Panc1 (cell line): ENCODE measurements around the gene CBX4. TPM values are rescaled to one million over a fixed set of nuclear protein-coding genes. Genes with fewer than 3 reads are reported as not detected.

Source experiments
- ATAC-seq: fragments of 200-7000 bp; cut with Tn5 transposase; 2 replicates; pipeline ENCODE4 v1.9.1; 2020; ENCODE audit warnings: mild to moderate bottlenecking, moderate library complexity
- BruUV-seq: library from RNA; stranded (reverse); fragments of 400-500 nt; replicated peaks from 2 replicates; lab custom pipeline; 2021; lab: Mats Ljungman, UMichigan
- CTCF ChIA-PET: fragments of 300-600 bp; sonication (Branson Sonifier 250); formaldehyde crosslinking; loops from one replicate; lab custom pipeline; 2022; ENCODE audit warnings: antibody characterized with exemption; lab: Charles Lee
- POLR2A ChIA-PET: fragments of 300-600 bp; sonication (Branson Sonifier 250); formaldehyde crosslinking; loops from one replicate; lab custom pipeline; 2022; ENCODE audit warnings: antibody characterized with exemption; lab: Charles Lee
- DNase-seq: peaks from one replicate; pipeline ENCODE4 v3.0.0-alpha.2; 2010; ENCODE audit warnings: low read depth, low spot score
- H3K27ac ChIP-seq: 2 replicates; pipeline ENCODE4 v1.5.1; 2011; ENCODE audit warnings: mild to moderate bottlenecking, low read length, inconsistent platforms
- H3K27me3 ChIP-seq: fragments of 200-500 bp; sonication (Bioruptor generic); 2 replicates; pipeline ENCODE4 v1.6.0; 2014; ENCODE audit warnings: low read length, inconsistent platforms; ENCODE audit not compliant: control insufficient read depth, insufficient read depth
- H3K36me3 ChIP-seq: fragments of 200-500 bp; sonication (Bioruptor generic); 2 replicates; pipeline ENCODE4 v1.5.1; 2014; ENCODE audit warnings: inconsistent platforms, mild to moderate bottlenecking, low read length, moderate library complexity; ENCODE audit not compliant: control insufficient read depth, insufficient read depth
- H3K4me1 ChIP-seq: 2 replicates; pipeline ENCODE4 v1.5.1; 2011; ENCODE audit warnings: inconsistent platforms, mild to moderate bottlenecking, low read length, moderate library complexity; ENCODE audit not compliant: control insufficient read depth, insufficient read depth
- H3K4me3 ChIP-seq, 2 experiments: 2 replicates each; pipeline ENCODE4 v1.5.1; 2011 to 2012; ENCODE audit warnings: low read depth in 2 of 2, low read length in 2 of 2, mild to moderate bottlenecking in 2 of 2, inconsistent platforms in 1 of 2, moderate library complexity in 1 of 2
- H3K9me3 ChIP-seq: fragments of 200-500 bp; sonication (Bioruptor generic); 2 replicates; pipeline ENCODE4 v1.5.1; 2014; ENCODE audit warnings: low read depth, mild to moderate bottlenecking, inconsistent platforms, low read length, moderate library complexity; ENCODE audit not compliant: control insufficient read depth, insufficient read depth
- POLR2AphosphoS5 ChIP-seq: IDR thresholded peaks from 2 replicates; pipeline ENCODE4 v1.6.1; 2012; ENCODE audit warnings: mild to moderate bottlenecking, low read depth, low read length, moderate library complexity
- SIN3A ChIP-seq: IDR thresholded peaks from 2 replicates; pipeline ENCODE4 v1.6.1; 2012; ENCODE audit warnings: low read depth, mild to moderate bottlenecking, low read length, moderate library complexity, borderline replicate concordance; ENCODE audit not compliant: insufficient read depth
- TCF7L2 ChIP-seq: IDR thresholded peaks from 2 replicates; pipeline ENCODE4 v1.6.1; 2011; ENCODE audit warnings: mild to moderate bottlenecking, low read depth, low read length, inconsistent platforms
- in situ Hi-C: cut with HindIII; loops from 2 replicates; pipeline ENCODE4 v1.10.0; 2016; ENCODE audit warnings: low sequenced_read_pairs, low pct_unique_long_range_greater_than_20kb
- intact Hi-C: fragments of 100-400 bp; cut with micrococcal nuclease; formaldehyde crosslinking; loops from one replicate; pipeline ENCODE4 v1.10.0; 2022; ENCODE audit not compliant: unreplicated experiment
- total RNA-seq: library from RNA; stranded (reverse); gene quantifications from one replicate; pipeline ENCODE4 v1.2.1, GENCODE V29; 2021; ENCODE audit not compliant: unreplicated experiment
- TF ChIP-seq, protein P1 (sequence below), 2 experiments: IDR thresholded peaks; 2 replicates each; pipeline ENCODE4 v1.6.1; 2011 to 2012; ENCODE audit warnings: low read depth in 2 of 2, control low read depth in 1 of 2, low read length in 1 of 2, mild to moderate bottlenecking in 1 of 2, moderate library complexity in 1 of 2; ENCODE audit not compliant: insufficient read depth in 1 of 2
- TF ChIP-seq, protein P2 (sequence below): fragments of 450-650 bp; IDR thresholded peaks from 2 replicates; pipeline ENCODE4 v1.5.1; 2017; ENCODE audit warnings: mild to moderate bottlenecking

Gene CBX4
- total RNA-seq, 1 experiment from 2014 or later = 48.6 TPM

DNA sequence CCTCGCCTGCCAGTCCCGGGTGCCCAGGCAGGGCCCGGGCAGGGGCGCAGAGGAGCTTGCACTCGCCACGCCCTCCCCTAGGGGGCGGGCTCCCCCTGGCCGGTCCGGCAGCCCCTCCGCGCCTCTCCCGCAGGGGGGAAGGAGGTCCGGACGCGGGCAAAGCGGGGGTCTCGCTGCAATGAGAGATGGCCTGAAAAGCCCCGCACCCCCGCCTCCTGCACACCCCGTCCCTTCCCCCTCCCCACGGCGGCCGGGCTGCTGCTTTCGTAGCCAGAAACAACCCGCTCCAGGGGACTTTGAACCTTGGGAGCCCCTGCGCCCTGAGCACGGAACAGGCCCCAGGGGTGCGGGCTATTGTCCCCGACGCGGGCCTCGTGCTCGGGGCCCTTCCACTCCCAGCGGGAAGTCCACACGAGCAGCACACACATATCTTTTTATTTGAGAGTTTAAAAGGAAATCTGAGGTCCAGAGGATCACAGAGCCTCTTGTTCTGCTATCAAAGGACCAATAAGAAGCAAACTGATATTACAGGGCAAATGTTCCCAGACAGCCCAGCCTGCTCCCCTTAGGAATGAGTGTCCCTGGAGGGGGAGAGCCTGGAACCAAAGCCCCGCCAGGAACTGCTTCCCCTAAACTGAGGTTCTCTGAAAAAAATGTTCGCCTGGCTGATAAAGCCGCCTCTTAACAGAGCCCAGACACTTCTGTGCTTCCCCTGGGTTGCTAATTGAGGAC is 5.8 kb upstream of the CBX4 start:
- POLR2A ChIA-PET = no interaction called here
- H3K27ac ChIP-seq = peak overlapping the region; percentile 64
- TF ChIP-seq, protein P1, sequence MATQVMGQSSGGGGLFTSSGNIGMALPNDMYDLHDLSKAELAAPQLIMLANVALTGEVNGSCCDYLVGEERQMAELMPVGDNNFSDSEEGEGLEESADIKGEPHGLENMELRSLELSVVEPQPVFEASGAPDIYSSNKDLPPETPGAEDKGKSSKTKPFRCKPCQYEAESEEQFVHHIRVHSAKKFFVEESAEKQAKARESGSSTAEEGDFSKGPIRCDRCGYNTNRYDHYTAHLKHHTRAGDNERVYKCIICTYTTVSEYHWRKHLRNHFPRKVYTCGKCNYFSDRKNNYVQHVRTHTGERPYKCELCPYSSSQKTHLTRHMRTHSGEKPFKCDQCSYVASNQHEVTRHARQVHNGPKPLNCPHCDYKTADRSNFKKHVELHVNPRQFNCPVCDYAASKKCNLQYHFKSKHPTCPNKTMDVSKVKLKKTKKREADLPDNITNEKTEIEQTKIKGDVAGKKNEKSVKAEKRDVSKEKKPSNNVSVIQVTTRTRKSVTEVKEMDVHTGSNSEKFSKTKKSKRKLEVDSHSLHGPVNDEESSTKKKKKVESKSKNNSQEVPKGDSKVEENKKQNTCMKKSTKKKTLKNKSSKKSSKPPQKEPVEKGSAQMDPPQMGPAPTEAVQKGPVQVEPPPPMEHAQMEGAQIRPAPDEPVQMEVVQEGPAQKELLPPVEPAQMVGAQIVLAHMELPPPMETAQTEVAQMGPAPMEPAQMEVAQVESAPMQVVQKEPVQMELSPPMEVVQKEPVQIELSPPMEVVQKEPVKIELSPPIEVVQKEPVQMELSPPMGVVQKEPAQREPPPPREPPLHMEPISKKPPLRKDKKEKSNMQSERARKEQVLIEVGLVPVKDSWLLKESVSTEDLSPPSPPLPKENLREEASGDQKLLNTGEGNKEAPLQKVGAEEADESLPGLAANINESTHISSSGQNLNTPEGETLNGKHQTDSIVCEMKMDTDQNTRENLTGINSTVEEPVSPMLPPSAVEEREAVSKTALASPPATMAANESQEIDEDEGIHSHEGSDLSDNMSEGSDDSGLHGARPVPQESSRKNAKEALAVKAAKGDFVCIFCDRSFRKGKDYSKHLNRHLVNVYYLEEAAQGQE (IDR thresholded peaks at IDR 0.05; ENCODE audit: insufficient read depth in 1 of 2, low read depth in 2 of 2, low read length in 1 of 2) = no peak
- TF ChIP-seq SIN3A (no peak), POLR2AphosphoS5 (no peak), TCF7L2 (no peak)
- TF ChIP-seq, protein P2, sequence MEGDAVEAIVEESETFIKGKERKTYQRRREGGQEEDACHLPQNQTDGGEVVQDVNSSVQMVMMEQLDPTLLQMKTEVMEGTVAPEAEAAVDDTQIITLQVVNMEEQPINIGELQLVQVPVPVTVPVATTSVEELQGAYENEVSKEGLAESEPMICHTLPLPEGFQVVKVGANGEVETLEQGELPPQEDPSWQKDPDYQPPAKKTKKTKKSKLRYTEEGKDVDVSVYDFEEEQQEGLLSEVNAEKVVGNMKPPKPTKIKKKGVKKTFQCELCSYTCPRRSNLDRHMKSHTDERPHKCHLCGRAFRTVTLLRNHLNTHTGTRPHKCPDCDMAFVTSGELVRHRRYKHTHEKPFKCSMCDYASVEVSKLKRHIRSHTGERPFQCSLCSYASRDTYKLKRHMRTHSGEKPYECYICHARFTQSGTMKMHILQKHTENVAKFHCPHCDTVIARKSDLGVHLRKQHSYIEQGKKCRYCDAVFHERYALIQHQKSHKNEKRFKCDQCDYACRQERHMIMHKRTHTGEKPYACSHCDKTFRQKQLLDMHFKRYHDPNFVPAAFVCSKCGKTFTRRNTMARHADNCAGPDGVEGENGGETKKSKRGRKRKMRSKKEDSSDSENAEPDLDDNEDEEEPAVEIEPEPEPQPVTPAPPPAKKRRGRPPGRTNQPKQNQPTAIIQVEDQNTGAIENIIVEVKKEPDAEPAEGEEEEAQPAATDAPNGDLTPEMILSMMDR = peak; percentile 96
- peaks cover 25% of the 10 kb centered on the region for H3K4me1 ChIP-seq
- H3K27me3 ChIP-seq = no peaks in the 10 kb centered on the region
- DNase-seq (no peak), ATAC-seq (peak; percentile 65)
- H3K36me3 ChIP-seq = no peaks in the 10 kb centered on the region
- CTCF ChIA-PET = interaction anchor here (0.6 to 1.5 kb wide), 6 partner anchors 8 to 36 kb away, joined by 3 to 11 read pairs (median 4); no protein-coding TSS in a partner anchor
- BruUV-seq = no TSS peak
- in situ Hi-C loops = no loop called here
- H3K9me3 ChIP-seq = no peaks in the 10 kb centered on the region
- intact Hi-C loops = loop anchor here (10.0 kb wide), 1 partner anchor 70 kb away; no protein-coding TSS in a partner anchor
- H3K4me3 ChIP-seq = peak overlapping the region; percentile 24 to 64

DNA sequence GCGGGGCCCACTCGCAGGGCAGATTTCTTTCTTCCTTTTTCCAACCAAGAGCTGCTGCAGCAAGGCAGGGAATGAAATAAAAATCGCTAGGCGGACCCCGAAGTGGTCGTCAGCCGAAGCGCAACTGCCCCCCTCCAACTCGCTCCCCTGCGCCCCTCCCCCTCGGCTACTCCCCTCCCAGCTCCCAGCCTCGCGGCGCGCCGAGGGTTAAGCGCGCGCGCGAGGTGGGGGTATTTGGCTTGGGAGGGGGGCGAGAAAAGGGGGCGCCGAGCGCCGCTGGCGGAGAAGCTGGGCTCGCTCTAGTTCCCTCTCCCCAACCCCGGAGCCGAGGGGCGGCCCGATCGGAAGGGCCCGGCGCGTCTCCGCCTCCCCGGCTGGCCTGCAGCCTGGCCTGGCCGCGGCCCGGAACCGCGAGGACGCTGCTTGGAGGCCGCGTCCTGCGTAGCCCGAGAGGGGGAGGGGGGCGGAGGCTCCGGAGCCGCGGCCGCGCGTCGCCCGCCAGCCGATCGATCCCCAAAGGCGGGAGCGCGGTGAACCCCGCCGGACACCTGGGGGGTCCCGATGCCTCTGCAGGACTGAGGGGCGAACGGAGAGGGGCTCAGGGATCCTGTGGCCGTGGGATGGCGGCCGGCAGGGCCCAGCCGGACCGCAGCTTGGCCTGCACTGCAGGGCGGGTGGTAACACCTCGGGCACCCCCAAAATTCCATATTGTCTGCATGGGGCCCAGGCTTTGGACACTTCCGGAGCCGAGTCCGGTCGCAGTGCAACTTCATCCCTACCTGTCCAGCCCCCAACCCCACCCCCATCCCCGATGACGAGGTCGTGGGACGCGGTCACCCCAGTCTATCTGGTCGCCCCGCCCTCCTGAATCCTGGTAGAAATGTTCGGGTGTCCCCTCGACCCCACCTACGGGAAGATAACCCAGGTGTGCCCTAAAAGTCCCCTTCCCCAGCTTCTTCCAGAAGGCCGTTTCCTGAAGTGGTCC is 4.9 kb upstream of the CBX4 start:
- DNase-seq (no peak), ATAC-seq (peak; percentile 50)
- Histone ChIP-seq H3K27me3 (no peaks in the 10 kb centered on the region), H3K9me3 (no peaks in the 10 kb centered on the region), H3K4me3 (peak overlapping the region; percentile 50 to 64), H3K4me1 (peaks cover 25% of the 10 kb centered on the region), H3K36me3 (no peaks in the 10 kb centered on the region), H3K27ac (peak overlapping the region; percentile 76)
- in situ Hi-C loops = no loop called here
- ChIA-PET POLR2A (no interaction called here), CTCF (interaction anchor here (0.6 to 1.5 kb wide), 6 partner anchors 8 to 35 kb away, joined by 3 to 11 read pairs (median 4); no protein-coding TSS in a partner anchor)
- BruUV-seq = no TSS peak
- intact Hi-C loops = loop anchor here (10.0 kb wide), 1 partner anchor 71 kb away; no protein-coding TSS in a partner anchor
- TF ChIP-seq POLR2AphosphoS5 (peak; percentile 31; the same call in 1 of the 2 replicates), SIN3A (no peak; the same call in 1 of the 2 replicates)
